Measurements from ENCODE around the gene MTG2.

The MTG2 gene

GRCh38 chr20:62243106-62243505, 60.3 kb downstream of the MTG2 start:
- in situ Hi-C loops (cut with MboI; ENCODE audit: low sequenced_read_pairs), result no loop called here

GRCh38 chr20:62243906-62244515, 61.2 kb downstream of the MTG2 start:
- in situ Hi-C loops (cut with MboI; ENCODE audit: low sequenced_read_pairs), result no loop called here

GRCh38 chr20:62244644-62245108, 61.8 kb downstream of the MTG2 start:
- in situ Hi-C loops (cut with MboI; ENCODE audit: low sequenced_read_pairs), result no loop called here

DNA sequence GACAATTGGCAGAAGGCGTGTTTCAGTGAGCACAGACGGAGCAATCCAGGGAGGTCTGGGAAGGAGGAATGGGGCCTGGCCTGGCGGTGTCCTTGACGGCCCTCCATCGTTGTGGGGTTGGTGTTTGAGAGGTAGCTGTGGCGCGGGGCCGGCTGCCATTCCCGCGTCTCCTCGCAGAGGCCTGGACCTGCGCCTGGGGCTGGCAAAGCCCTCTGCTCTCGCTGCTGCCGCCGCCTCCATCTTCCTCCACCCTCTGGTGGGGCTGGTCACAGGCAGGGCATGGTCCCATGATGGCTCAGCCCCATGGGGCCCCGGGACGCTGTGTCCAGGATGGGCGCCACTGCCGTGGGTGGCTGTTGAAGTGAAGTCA, 63.1 kb downstream of the MTG2 start:
- in situ Hi-C loops (cut with MboI; ENCODE audit: low sequenced_read_pairs), result no loop called here

DNA sequence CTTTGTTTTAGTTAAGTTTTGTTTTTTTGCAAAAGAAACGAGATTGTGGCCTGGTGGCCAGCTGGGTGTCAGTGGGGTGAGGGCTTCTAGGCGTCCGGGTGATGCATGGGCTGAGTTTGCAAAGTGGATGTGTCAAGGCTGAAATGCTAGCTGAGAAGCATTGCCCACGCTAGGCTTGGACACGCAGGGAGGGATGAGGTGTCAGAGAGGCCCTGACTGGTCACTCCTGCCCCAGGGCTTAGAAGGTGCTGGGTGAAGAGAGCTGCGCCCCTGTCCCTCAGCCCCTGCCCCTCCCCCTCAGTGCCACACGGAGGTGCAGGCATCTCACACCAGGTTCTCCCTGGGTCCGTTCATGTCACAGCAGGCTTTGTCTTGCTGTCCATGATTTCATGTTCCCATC, 63.6 kb downstream of the MTG2 start:
- in situ Hi-C loops (cut with MboI; ENCODE audit: low sequenced_read_pairs), result no loop called here

- in situ Hi-C loops (cut with MboI; ENCODE audit: low sequenced_read_pairs), result no loop called here
Observed at GRCh38 chr20:62246872-62247652, 64.2 kb downstream of the MTG2 start.

- in situ Hi-C loops (cut with MboI; ENCODE audit: low sequenced_read_pairs), result no loop called here
Observed at GRCh38 chr20:62248890-62249560, 66.2 kb downstream of the MTG2 start.

DNA sequence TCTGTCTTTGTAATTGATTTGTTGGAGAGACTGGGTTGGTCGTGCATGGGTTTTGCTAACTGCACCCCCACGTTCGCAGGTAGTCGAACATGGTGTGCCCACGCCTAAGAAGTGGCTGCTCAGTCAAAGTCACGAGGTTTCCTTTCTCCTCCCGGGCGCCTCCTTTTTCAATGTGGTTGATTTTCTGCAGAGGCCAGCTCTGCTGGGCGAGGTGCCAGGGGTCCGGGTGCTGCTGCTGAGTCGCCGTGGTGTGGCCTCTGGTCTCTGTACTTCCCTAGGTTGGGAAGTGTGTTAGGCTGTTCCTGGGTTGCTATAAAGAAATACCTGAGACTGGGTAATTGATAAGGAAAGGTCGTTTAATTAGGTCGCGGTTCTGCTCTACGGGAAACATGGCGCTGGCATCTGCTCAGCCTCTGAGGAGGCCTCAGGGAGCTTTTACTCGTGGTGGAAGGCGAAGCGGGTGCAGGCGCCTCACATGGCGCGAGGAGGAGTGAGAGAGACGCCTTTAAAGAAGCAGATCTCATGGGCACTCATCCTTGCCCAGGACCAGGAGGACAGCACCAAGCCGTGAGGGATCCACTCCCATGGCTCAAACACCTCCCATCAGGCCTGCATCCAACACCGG, 69.6 kb downstream of the MTG2 start:
- in situ Hi-C loops (cut with MboI; ENCODE audit: low sequenced_read_pairs), result no loop called here

Data from HL-60/S4 treated with retinoic acid at 250 ng/mL for 4 days and 3 days (cell line).